Lung microvascular endothelial cell (primary cell): ENCODE results near the gene OR2V2. TPM values are rescaled to one million over a fixed set of nuclear protein-coding genes. Genes with fewer than 3 reads are reported as not detected.
A peak's percentile ranks its signal among the peaks of the same experiment; 100 is the strongest.
"Not testable (repeated sequence)": the region's sequence is repeated elsewhere in the genome, so short reads cannot be mapped to it uniquely, and the experiment has no call there.

Experiments
- DNase-seq, 2 donors: peaks; one replicate each; pipeline versions ENCODE4 v3.0.0 to v3.0.0-alpha.2; 2010; ENCODE audit warnings: low read depth in 2 of 2
- total RNA-seq: library from RNA; depleted of rRNA; stranded (reverse); fragments of >200 nt; gene quantifications from 2 replicates; pipeline ENCODE4 v1.2.1, GENCODE V29; 2014

OR2V2 gene
- total RNA-seq, 1 donor from 2014 or later = not detected

DNA sequence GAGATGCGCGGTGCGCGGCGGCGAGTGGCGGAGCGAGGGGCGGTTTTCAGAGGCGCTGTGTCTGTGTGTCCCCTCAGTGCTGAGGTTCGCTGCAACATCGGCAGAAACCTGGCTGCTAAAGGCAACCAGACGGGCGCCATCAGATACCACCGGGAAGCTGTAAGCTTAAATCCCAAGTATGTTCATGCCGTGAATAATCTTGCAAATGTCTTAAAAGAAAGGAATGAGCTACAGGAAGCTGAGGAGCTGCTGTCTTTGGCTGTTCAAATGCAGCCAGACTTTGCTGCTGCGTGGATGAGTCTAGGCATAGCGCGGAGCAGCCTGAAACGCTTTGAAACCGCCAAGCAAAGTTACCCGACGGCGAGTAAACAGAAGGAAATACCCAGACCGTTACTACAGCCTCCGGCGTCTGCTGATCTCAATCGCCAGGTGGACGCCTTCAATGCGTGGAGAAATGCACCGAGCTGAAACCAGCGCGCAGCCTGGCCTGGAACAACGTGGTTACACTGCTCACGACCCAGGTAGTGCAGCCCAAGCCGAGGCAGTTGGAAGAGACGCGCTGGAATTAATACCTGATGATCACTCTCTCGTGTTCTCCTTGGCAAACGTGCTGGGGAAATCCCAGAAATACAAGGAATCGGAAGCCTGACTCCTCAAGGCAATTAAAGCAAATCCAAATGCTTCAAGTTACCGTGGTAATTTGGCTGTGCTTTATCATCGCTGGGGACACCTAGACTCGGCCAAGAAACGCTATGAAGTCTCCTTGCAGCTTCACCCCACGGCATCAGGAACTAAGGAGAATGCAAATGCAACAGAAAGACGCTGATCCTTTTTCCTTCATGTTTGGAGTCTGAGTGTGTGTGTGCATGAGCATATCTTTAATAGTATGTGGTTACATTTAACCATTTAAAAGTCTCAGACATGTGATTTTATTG is 32.3 kb upstream of the OR2V2 start:
- DNase-seq = peak in 1 of 2 donors; percentile 54

DNA sequence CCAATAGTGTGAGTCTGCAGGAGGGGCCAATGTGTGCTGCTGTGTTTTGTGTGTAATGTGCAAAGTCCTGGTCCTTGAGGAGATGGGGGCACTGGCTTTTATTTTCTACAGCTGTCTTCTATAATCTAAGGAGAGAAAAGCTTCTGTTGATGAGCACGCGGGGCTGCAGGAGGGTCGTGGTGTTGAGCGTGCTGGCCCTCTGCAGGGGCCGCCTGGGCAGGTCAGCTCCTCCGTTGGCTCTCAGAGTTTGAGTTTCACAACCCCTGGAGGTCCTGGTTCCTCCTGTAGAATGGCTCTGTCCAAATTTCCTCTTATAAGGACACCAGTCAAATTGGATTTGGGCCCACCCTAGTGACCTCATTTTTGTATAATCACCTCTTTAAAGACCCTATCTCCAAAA is 29.0 kb upstream of the OR2V2 start:
- DNase-seq = no peak

GRCh38 chr5:181119105-181119504 is 28.3 kb upstream of the OR2V2 start:
- no peak for DNase-seq

DNA sequence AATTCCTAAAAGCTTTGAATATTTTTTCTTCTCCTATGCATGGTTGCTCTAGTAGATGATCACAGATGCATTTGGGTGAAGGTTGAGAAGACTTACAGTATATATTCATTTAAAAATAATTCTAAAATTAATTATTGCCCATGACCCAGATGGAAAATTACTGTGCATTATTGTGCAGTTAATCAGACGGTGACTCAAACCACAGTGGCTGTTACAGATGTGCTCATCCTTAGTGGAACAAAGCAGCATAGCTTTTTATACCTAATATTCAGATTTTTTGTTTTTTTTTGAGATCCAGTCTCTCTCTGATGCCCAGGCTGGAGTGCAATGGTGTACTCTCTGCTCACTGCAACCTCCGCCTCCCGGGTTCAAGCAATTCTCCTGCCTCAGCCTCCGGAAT is 27.1 kb upstream of the OR2V2 start:
- no peak for DNase-seq

GRCh38 chr5:181120761-181121160 is 26.6 kb upstream of the OR2V2 start:
- DNase-seq = no peak

DNA sequence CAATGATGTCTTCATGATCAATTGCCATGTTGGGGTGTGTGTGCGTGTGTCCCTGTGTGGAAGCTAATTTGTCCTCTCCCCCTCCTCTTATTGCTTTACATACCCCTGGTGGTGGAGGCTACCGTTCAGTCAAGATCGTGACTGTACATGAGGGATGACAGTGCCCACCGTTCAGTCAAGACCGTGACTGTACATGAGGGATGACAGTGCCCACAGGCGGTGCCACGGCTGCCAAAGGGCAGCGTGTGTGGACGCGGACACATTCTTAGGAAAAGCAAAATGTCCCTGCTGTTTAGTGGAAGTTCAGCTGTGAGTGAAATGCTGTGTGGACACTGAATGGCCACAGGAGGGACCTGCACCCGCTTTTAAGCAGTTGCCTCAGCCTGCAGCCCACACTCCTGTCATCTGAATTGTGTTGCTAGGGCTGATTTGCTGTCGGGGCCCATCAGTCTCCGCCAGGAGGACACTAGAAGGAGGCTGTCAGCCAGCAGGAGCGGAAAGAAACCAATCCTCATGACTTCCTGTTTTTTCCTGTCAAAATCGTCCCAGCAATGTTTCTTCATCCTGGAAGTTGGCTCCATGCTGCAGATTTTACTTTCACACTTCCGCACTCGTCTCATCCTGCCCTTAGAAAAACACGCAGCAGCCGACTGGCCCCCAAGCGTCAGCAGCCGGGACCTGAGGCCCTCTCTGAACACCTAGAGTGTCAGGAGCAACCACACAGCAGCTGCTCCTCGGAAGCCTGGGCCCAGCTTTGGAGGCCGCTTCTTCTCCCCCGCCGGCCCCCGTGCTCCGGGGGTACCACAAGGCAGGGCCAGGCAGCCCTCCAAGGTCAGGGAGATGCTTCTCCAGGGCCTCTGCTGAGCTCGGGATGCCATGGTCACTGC is 25.5 kb upstream of the OR2V2 start:
- peak; percentile 53 to 79 for DNase-seq

GRCh38 chr5:181124526-181124925 is 22.9 kb upstream of the OR2V2 start:
- DNase-seq = no peak

- DNase-seq = no peak
Observed at GRCh38 chr5:181126841-181127240, 20.5 kb upstream of the OR2V2 start.

DNA sequence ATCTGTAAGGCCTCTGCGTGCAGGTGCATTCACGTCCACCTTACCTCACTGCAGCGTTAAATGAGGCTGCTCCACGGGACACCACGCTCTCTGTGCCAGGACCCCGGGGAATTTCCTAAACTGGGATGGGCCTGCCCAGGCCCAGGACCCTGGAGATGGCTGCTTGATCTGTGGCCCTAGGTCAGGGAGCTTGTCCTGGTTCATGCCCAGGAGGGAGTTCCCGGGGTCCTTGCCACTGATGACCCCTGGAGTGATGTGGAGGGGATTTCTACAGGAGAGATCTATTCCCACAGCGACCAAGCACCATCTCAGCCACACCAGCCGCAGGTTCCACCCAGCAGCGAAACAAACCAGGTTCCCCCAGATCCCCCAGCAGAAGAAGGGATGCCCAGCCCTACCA is 19.9 kb upstream of the OR2V2 start:
- no peak for DNase-seq

GRCh38 chr5:181127907-181128626 is 19.3 kb upstream of the OR2V2 start:
- DNase-seq = no peak

GRCh38 chr5:181129601-181130000 is 17.8 kb upstream of the OR2V2 start:
- DNase-seq = no peak

- DNase-seq = not testable (repeated sequence)
Observed at GRCh38 chr5:181130081-181130480, 17.3 kb upstream of the OR2V2 start.

GRCh38 chr5:181130832-181131496 is 16.4 kb upstream of the OR2V2 start, which contains the start of gene OR2V1:
TSS of gene OR2V1 (minus strand) at chr5:181131169. CDS start at chr5:181125304, 5,865 bp downstream.
- no peak for DNase-seq

GRCh38 chr5:181131514-181131913 is 15.9 kb upstream of the OR2V2 start:
- DNase-seq = peak in 1 of 2 donors; percentile 29

DNA sequence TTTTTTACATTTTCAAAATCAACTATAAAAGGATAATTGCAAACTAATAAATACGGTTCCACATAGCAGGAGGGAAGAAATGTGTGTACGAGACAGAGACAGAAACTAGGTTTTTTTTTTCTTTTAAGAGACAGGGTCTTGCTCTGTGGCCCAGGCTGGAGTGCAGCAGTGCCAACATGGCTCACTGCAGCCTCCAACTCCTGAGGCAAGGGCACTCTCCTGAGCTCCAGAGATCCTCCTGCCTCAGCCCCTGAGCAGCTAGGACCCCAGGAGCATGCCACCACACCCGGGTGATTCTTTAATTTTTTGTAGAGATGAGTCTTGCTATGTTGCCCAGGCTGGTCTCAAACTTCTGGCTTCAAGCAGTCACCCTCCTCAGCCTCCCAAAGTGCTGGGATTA is 14.3 kb upstream of the OR2V2 start:
- DNase-seq = no peak

DNA sequence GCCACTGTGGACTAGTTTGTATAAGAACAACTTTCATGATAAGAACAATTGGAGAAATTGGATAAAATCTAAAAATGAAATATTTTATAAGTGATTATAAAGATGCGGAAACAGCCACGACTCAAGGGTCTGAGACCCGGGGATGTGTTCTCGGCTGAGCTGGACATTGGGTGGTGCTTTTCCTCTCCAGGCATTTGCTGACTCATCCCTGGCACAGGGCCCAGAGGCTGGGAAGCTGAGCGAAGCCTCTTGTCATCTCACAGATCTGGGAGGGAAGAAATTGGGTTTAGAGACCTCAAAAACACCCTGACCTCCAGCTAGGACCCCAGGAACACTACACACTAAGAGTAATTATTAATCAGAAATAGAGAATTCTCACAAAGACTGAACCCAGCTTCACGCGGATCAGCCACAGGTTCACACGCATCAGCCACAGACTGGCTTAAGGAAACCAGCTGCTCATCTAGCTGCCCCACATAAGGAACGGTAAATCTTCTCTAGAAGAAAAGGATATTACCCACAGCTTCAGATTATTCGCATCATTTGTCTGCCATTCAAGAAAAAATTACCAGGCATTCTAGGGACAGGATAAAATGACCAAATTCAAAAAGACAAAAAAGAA is 13.7 kb upstream of the OR2V2 start:
- DNase-seq = peak; percentile 76 to 84

GRCh38 chr5:181134259-181134658 is 13.1 kb upstream of the OR2V2 start:
- DNase-seq = no peak

DNA sequence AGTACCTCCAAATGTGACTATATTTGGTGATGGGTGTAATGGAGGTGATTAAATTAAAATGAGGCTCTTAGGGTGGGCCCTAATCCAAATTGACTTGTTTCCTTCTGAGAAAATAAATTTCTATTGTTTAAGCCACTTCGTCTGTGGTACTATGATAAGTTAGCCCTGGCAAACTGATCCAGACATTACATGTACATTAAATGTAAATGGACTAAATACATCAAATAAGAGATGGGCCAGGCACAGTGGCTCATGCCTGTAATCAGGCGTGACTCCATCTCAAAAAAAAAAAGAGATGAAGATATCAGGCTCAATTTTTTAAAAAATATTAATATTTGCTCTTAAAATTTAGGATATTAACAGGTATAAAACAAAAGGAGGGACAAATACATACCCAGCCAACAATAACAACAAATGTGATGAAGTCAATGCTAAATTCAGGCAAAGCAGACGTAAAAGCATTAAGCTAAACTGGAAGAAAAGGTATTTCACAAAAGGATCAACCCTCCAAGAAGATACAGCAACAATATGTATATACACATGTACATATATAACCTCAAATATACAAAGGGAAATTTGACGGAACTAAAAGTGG is 10.9 kb upstream of the OR2V2 start:
- DNase-seq = no peak

DNA sequence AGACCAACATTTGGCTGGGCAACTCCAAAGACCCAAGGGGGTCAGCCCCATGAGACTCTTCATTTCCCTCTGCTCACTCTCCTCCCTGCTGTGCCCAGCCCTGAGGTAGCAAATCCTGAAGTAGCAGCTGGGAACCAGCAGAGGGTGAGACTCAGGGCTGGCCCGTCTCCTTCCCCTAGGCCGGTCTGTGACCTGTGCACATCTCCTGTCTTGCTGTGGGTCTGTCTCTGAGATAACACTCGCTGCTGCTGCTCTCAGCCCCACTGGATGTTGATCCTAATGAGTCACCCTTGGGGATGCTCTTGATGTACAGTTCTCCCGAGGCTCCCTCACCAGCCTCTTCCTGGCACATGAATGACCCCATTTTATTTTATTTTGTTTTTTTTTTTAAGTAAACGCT is 9.1 kb upstream of the OR2V2 start:
- no peak for DNase-seq

GRCh38 chr5:181140766-181141165 is 6.6 kb upstream of the OR2V2 start:
- no peak for DNase-seq
